Activated effector memory CD4-positive, alpha-beta T cell treated with anti-CD3 and anti-CD28 coated beads, Interleukin-2, amount 50 U/mL, for 16 hours (primary cell): ENCODE results near the gene DSP.

Source experiments
- DNase-seq: peaks from one replicate; pipeline ENCODE4 v3.0.0-alpha.2; 2020

DSP gene

DNA sequence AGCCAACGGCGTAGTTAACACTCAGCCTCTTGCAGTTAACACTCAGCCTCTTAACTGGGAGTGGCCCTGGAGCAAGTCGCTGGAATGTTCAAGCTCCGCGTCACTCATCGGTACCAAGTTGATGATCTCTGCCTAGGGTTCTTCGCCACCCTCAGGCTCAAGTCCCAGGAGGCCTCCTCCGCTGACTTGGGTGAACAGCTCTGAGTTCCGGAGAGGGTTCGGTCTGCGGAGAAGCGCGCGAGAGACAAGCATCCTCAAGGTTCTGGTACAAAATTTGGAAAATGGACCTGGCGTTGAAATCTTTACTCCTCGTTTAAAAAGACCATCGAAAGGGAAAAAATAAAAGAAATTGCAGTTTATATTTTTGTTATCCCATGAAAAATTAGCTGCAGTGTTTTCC lies 876 bp upstream of the DSP start:
- no peak for DNase-seq

DNA sequence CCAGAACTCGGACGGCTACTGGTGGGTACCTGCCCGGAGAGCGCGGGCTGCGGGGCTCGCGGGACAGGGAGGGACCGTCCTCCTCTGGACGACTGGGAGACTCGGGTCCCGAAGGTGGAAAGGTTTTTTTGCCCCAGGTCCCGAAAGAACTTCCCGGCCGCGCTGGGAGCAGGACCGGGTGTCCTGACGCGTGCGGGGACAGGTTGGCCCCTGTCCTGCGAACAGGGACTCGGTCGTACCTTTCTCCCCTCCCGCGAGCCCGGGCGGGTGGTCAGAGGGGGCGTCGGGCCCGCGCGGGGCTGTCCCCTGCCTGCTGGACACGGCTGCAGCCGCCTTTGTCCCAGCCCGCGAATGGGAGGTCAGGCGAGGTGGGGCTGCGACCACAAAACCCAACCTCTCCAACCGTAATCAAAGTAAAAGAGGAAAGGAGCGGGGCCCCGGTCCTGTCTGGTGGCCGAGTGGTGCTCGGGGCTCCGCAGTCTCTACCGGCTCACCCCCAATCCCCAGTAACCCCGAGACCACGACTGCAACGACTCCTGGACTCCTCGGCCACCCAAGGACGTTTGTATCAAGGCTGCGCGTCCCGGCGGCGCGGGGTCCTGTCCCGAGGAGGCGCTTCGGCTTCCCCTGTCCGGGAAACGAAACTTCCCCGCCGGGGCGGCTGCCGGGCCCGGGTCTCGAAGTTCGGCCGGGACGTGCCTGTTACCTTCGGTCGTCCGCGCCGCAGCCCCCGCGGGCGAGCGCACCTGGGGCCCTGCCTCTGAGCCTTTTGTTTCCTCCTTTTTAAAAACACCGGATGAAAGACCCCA lies 798 bp downstream of the DSP start:
- DNase-seq, result no peak

DNA sequence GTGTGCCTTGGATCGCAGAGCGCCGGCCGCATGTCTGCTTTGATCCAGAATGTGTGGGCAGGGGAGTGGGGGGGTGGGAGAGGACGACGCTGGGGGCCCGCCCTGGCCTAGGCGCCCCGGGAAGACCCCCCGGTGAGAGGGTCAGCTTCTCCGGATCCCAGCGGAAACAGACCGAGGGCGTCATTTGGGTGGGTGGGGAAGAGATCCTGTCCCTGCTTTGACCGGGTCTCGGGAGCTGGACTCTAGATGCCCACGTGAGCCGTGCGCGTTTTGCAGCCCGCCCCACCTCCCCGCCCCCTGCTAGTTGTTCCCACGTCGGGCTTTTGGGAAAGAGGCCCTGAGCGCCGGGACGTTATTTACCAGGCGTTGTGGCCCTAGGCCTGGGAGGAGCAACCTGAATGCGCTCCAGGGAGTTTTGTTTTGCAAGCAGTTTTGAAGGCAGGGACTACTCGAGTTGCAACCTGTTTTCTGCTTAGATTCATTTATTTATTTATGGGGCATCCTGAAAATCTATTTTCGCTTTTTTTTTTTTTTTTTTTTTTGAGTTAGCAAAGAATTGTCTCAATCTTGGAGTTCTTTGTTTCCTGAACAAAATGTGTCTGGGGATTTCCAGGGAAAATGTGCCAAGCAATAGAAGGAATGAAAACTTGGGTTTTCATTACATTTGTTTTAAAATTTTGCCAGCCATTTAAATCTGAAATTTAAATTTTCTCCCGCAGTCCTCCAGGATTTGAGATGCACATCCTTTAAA lies 1.6 kb downstream of the DSP start:
- no peak for DNase-seq

DNA sequence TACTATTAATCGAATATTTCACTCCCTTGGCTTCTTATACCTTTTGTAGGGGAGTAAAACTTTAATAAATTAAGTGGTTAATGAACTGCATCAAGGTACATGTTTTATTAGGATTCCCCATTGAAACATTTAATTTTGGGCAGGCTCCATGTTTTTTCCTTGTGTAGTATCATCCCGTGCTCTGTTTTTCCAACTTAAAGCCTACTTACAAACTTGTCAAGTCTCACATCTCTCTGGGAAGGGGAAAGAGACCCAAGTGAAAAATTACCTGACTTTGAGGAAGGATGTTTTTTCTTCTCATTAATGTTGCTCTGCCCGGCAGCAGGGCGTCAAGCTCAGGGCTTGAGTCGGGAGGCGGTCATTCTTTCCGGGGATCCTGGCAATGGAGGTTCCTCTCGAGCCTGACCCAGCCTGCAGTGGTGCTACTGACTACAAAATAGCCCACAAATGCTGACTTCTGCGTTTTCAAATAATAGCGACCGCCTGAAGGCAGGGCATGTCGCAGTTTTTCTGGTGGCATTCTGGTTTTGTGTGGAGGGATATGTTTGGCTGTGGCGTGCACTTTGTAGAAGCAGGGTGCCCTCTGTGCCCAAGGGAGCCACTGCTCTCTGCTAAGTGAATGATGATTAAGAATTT lies 2.4 kb downstream of the DSP start:
- no peak for DNase-seq

DNA sequence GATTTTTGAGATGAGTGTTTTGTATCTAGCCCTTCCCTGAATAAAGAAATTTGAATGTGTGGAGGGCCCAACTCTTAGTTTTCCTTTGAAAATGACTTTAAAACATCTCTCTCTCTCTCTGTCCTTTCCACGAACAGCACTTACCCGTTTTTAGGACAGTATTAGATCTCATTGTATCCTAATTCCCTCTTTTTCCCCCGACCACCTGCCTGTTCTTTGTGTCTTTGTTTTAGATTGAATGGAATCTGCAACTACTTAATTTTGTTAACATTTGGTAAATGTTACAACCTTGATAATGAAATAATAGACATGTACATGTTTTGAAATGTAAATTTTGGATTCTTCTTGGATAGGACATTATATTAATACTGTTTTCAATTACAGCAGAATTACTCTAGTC lies 3.1 kb downstream of the DSP start:
- DNase-seq, result no peak

DNA sequence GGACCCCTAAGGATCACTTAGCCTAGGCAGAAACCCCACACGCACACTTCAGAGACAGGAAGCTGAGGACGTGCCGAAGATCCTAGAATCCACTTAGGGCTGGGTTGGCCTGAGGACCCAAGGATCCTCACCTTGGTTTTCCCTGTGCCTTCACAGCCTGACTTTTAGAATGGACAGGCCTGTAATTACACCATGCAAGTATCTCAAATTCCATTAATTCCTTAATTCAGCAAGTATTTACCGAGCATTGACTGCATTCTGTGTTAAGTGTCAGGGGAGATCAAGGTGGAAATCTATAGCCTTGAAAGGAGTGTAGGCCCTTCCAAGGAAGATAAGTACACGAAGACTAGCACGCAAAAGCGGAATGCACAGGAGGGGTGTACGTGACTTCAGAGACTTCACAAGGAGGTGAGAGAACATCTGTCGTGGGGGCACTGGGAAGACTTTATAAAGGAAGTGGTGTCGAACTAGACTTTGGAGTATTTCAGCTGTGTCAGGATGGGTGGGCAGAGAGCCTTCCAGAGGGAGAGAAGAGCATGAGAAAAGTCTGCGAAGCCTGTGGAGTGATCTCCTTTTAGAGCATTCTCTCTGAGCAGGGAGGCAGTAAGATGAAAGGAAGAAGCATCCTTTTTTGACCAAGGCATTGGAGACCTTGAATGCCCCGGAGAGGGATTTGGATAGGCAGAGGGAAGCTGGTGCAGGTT lies 4.0 kb downstream of the DSP start:
- no peak for DNase-seq

DNA sequence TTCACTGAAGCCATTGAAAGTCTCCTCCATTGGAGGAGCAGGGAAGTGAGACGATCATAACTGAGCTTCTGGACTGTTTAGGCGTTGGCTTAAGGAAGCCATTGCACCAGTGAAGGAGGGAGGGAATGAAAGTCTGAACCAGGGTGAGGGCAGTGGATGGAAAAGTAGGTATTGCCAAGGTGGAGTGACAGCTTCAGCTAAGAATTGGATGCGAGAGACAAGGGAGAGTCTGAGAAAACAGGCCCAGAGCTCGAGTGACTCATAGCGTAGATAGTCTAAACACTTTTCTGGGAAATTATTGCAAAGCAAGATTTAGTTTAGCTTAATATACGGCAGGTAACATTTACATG lies 4.5 kb downstream of the DSP start:
- no peak for DNase-seq

DNA sequence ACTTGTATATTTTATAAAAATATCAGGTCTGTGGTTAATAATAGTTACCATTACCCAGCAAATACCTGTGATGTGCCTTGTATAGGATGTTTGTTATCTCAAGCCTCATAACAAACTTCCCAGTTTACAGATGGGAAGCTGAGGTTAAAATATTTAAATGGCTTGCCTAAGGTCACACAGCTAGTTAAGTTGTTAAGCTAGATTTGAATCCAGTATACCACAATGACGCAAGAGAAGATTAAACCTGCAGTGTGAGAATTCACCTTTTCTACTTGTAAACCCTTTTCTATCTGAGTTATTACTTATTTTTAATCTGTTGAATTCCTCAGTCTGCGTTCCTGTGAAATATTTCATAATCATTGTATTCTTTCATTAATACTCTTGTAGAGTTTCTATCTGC lies 4.9 kb downstream of the DSP start:
- no peak for DNase-seq

DNA sequence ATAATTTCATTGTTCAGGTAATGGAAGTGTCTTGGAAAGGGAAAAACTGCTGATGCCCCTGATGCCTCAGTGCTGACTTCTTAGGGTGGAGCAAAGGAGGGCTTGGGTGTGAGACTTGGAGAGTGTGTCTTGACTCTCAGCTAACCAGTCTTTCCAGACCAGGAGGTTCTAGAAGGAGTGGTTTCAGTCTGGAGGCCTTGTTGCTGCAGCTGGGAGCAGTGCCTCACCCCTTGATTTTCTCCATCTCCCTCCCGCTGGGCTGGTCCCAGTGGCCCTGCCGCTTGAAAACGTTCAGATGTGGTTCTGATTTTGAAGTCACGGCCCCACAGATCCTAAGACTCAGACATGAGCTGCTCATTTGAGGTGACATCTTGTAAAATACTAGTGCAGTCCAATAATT lies 5.4 kb downstream of the DSP start:
- DNase-seq, result no peak

DNA sequence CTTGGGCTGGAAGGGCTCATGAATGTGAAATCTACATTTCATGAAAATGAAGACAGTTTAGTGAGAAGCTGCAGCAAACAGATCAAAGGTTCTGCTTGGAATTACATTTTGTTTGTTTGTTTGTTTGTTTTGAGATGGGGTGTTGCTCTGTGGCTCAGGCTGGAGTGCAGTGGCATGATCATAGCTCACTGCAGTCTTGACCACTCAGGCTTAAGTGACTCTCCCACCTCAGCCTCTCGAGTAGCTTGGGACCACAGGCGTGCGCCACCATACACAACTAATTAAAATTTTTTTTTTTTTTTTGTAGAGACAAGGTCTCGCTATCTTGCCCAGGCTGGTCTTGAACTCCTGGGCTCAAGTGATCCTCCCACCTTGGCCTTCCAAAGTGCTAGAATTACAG lies 5.8 kb downstream of the DSP start:
- DNase-seq, result no peak

DNA sequence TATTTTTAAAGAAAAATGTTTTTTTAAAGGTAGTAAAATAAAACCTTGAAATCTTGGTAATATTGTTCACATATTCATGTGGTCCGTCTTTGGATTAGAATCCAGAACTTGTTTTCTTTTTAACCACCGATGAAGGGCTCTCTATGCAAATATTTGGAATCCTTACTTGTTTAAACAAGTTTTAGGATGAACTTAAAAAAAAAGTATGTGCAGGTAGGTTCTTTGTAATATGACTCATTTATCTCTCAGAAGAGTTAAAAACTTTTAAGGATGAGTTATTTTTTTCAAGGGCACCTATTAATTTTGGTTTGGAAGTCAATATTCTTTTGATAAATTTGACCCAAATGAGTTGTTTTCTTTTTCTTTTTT lies 8.9 kb downstream of the DSP start:
- no peak for DNase-seq

DNA sequence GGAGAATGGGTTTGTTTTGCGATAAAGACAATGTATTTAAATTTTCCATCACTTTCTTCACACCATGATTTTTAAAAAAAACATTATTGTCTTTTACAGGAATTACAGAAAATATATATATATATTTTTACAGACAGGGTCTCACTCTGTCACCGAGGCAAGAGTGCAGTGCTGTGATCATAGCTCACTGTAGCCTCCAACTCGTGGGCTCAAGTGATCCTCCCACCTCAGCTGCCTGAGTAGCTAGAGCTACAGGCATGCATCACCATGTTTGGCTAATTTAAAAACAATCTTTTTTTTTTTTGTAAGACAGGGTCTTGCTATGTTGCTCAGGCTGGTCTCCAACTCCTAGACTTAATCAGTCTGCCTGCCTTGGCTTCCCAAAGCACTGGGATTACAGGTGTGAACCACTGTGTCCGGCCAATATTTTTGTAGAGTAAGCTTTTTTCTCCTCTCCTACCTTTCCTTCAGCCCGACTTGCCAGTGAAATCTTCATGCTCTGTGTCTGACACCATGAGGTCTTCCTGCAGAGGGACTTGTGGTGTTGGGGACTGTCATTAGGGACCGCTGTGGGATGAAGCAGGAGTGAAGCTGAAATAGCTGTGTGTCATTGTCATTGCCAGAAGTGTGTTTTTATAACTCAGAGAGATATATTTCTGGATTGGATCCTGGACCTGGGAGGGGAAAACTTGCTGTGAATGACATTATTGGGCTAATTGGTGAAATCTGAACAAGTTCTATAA lies 13.2 kb downstream of the DSP start:
- no peak for DNase-seq

DNA sequence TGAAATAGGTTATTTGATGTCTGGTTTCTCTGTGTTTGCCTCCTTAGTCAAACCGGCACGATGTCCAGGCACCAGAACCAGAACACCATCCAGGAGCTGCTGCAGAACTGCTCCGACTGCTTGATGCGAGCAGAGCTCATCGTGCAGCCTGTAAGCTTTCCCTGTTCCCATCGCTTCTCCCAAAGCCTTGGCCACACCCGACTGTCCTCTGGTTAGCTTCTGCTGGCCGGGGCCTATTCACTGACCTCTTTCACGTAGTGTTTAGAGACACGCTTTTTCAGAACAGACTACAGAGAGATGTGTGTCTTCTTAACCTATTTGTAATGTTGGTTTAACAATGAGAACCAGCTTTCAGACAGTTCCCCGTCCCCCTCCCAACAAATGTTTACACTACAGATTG lies 14.2 kb downstream of the DSP start:
- DNase-seq, result no peak

DNA sequence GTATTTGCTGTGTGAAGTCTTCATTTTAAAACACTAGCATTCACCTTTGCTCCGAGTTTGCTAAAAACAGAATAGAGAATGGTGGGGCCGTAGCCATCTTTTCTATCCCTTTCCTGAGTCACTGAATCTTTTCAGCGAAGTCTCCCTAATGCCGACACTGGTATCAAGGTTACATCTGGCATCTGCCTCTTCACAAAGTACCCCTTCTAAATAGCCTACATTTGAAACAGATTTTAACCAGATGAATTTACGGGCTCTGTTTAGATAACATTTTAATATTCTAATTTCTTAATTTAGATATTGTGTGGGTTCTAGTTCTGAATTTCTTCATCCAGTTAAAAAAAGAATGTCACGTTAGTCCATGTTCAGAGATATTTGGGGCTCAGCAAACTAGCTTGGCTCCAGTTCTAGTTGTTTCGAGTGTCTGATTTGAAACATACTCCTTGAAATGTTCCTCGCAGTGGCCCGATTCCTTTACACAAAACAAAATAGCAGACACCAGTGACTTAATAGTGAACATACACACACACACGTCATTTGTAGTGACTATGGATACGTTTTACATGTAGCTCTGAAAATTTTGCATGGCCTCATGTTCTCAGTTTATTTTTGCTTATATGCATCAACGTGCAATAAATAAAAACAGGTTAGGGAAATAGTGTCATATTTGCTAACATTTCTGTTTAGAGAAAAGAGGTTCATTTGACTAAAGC lies 15.1 kb downstream of the DSP start:
- no peak for DNase-seq

DNA sequence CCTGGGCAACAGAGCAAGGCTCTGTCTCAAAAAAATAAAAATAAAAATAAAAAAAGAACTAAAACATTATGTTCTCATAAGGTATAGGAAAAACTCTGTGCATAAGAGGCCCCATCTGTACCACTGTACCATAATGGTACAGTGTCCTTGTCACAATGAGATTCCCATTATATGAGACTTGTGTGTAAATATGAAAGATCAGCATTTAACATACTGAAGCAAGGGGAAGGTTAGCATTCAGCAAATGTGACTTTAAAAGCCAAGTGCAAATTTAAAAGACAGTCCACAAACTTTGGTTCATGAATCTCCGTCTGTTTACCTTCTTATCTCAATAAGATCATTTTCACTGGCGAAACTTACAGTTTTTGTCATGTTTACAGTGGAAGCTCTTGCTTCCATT lies 16.2 kb downstream of the DSP start:
- DNase-seq, result no peak

DNA sequence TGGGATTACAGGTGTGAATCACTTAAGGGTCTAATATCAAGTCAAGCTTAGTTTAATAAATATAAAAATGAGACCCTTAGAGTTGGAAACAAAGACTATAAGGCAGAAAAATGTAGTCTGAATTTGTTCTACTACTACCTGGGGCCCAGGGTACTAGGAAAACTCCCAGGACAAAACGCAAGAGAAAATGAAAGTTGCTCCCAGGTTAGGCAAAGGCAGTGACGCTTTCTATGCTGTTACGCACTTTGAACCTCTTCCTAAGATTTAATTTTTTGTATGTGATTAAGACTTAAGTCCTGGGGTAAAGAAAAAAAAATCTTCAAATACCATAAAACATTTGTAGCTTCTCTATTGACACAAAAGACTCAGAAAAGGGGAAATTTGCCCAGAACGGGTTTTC lies 17.3 kb downstream of the DSP start:
- DNase-seq, result no peak

DNA sequence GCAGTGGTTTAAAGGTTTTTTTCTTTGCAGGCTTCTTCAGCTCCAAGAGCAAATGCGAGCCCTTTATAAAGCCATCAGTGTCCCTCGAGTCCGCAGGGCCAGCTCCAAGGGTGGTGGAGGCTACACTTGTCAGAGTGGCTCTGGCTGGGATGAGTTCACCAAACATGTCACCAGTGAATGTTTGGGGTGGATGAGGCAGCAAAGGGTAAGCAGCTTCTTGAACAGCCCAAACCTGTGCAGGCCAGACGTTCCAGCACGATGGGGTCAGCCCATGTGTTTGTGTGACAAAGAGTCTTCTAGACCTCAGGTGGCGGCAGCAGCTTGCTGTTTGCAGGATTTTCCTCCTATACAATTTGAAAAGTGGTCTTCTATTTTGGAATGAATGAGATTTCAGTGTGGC lies 17.7 kb downstream of the DSP start:
- DNase-seq, result no peak

DNA sequence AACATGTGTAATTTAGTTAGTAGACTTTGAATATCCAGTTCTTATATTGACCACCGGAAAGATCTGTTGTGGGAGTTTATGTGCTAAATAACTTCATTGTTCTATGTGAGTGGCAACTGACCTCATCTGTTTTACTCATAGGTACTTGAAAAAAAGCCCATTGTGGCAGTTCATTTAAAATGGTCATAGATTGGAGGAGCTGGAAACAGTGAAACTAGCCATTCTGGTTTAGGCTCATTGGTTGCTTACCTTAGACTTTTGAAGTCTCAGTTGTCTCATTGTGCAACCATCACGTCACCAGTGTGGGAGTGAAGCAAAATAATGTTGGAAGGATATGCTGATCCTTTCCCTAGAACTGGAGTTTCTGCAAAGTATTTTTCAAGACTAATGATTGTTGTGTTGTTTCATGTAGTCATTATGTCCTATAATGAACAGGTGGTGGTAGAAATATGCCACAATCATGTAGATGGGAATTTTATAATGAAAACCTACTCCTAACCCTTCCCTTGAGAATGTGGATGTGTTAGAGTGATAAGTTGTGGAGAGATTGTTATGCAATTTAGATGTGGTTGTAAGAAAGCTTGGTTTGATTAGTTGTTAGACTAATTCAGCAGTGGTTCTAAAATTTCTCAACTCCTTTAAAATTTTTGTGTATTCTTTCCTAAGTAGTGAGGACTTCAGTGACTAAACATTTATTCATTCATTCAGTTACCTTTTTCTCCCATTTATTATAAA lies 18.3 kb downstream of the DSP start:
- DNase-seq, result no peak

DNA sequence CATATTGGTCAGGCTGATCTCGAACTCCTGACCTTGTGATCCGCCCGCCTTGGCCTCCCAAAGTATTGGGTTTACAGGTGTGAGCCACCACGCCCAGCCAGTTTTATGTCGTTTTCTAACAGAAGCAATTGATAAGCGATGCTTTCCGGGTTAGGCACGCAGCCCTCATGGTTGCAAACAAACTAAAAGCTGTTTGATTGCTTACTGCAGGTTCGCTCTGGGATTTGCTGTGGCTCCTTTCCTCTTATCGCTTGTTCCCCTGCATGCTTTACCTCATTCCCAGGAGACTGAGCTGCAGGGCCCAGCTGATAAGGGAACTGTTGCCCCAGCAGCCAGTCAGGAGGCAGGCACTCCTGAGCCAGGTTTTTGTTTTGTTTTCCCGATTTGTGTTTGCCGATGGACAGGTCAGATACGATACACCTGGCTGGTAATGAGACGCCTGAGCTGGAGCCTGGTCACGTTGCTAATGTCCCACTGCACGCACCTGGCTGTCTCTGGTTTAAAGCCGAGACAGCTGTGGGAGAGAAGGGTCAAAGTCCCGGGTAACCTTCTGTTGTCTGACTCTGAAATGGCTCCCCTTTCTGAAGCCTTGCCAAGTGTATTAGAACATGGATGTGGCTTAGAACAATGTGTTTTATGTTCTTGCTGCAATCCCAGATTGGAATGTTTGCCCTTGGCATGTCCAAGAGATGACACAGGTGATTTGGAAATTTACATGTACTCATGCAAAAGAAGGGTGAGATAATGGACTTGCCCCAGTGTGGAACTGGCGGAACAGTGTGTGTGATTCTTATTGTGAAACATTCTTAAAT lies 19.9 kb downstream of the DSP start:
- DNase-seq, result no peak

DNA sequence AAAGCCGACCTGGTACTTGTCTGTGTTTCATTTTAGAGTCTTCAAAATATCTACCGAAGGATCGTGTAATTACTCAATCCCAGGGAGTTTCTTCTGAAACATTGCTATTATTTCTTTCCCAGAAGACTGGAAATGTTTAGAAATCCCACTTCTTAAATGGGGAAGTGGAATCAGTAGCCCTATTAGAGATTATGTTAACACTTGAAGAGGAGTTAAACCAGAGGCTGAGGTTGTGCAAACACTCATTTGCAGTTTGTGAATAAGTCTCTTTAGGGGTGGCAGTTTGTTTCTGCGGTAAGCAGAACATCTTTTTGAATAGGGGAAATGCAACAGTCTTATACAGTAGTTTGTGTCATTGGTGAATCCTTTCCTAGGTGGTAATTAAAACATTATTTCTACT lies 21.3 kb downstream of the DSP start:
- DNase-seq, result no peak

DNA sequence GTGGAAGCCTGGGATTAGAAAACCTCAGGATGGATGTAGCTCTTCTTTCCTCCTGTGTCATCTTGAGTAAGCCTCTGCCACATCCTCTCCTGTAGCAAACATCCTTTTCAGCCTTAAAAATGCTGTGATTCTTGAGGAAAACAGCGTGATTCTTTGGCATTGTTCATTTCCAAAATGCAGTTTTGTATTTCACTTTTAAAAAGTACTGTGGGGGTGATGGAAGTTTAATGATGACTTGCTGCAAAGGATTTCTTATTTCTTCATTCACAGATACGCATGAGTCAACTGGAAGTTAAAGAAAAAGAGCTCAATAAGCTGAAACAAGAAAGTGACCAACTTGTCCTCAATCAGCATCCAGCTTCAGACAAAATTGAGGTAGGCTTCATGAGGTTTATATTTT lies 24.6 kb downstream of the DSP start:
- no peak for DNase-seq
